ENCODE results near the gene PACS2. TPM values are rescaled to one million over a fixed set of nuclear protein-coding genes. Genes with fewer than 3 reads are reported as not detected.
A peak's percentile ranks its signal among the peaks of the same experiment; 100 is the strongest.

The PACS2 gene
- total RNA-seq, 1 experiment from 2014 or later = 28.2 TPM

- no peak for DNase-seq (ENCODE audit: low read depth)
Observed at GRCh38 chr14:105408592-105408991, 94.0 kb downstream of the PACS2 start.

- no peak for DNase-seq (ENCODE audit: low read depth)
Observed at GRCh38 chr14:105409364-105409763, 94.8 kb downstream of the PACS2 start.

- DNase-seq (ENCODE audit: low read depth) = no peak
Observed at GRCh38 chr14:105410642-105411016, 96.1 kb downstream of the PACS2 start.

- DNase-seq (ENCODE audit: low read depth) = peak; percentile 74
Observed at GRCh38 chr14:105411017-105411941, 96.7 kb downstream of the PACS2 start.

DNA sequence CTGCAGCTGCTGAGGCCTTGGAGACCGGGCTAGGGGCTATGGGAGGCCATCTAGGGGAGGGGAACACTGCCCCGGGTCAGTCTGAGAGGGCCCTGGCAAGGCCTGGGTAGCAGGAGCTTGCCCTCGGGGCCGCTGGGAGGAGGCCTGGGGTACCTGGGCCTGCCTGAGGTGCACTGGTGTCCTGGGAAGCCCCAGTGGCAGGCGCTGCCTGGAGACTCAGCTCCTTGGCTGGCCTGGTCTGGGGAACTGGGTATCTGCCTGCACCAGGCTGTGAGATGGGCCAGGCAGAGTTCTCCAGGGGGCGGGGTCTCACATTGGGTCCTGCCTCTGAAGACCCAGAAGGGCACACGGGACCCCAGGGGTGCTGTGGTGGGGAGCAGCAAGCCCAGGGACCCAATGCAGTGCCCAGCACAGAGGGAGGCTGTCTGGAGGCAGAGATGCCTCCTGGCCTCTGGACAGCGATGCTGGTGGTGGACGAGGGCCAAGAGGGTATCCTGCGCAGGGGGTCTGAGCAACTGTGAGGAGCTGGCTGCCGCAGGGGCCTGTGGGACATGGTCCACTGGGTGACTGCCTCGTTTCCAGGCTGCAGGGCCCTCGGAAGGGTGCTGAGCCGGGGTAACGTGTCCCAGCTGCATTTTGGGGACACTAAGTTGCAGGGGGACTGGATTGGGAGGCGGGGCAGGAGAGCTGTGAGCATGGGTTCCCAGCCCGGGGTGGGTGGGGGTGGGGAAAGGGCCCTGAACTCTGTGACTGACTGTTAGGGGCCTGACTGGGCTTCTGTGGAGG, 97.6 kb downstream of the PACS2 start:
- no peak for DNase-seq (ENCODE audit: low read depth)

DNA sequence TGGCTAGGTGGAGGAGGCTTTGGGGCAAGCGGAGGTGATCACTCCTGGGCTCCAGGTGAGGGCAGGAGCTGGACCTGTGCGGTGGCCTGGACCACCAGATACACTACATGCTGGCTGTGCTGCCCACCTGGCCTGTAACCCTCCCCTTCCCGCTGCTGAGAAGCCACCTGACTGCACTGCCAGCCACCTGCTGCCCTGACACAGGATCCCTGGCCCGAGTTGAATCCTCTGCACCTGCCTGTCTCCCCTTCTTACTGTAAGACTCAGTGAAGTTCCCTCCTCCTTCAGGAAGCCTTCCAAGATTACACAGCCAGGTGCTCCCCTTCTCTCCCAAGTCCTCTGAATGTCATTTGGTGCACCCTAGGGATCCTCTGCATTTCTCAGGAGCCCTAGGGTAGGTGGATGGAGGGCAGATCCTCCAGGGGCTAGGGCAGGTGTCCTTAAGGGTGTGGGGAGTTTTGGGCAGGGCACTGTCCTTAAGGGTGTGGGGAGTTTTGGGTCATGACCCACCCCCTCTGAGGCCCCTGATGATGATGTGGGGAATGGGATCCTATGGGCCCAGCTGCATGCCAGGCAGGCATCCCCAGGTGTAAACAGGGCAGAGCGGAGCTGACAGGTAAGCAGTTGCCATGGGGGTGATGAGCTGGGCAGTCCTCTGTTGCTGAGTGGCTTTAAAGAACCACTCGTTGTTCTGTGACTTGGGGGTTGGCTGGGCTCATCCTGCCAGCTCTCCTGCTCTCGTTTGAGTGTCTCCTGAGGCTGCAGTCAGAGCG, 98.4 kb downstream of the PACS2 start:
- DNase-seq (ENCODE audit: low read depth) = no peak

DNA sequence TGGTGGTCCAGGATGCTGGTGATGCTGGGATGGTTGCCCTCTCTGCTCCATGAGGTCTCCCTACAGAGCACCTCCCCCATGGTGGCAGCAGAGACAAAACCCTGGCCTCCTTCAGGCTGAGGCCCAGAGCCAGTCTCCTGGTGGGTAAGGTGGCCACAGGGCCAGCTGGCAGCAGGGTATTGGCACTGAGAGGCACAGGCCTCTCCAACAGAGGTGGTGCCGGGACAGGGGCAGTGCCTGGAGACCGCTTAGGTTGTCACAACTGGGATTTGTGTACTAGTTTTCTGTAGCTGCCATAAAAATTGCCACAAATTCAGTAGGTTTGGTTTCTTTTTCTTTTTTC, 99.0 kb downstream of the PACS2 start:
- no peak for DNase-seq (ENCODE audit: low read depth)

GRCh38 chr14:105414456-105415371, 100.2 kb downstream of the PACS2 start:
- peak; percentile 81 for DNase-seq (ENCODE audit: low read depth)

DNA sequence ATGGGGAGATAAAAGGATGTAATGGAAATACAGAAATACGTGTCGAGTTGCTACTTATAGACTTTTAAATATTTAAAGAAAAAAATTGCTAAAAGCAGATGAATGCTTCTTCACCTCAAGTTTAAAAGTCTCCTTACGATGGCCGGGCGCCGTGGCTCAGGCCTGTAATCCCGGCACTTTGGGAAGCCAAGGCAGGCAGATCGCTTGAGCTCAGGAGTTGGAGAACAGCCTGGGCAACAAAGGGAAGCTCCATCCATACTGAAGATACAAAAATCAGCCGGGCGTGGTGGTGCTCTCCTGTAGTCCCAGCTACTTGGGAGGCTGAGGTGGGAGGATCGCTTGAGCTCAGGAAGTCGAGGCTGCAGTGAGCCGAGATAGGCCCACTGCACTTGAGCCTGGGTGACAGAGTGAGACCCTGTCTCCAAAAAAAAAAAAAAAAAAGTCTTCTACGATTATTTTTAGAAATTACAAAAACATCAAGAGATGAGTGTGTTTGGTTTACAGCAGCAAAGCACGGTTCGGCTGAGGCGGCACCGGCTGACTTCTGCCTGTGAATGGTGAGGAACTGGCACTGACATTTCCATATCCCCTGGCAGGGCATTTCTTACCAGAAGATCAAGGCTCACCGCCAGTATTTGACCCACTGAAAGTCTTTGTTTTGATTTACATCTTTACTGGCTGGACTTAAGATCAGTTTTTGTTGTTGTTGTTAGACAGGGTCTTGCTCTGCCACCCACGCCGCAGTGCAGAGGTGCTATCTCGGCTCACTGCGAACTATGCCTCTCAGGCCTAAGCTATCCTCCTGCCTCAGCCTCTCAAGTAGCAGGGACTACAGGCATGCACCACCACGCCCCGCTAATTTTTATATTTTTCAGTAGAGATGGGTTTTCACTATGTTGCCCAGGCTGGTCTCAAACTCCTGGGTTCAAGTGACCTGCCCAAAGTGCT, 101.2 kb downstream of the PACS2 start:
- no peak for DNase-seq (ENCODE audit: low read depth)

- DNase-seq (ENCODE audit: low read depth) = no peak
Observed at GRCh38 chr14:105416671-105417070, 102.1 kb downstream of the PACS2 start.

GRCh38 chr14:105417690-105418121, 103.2 kb downstream of the PACS2 start:
- no peak for DNase-seq (ENCODE audit: low read depth)

GRCh38 chr14:105418269-105419194, 104.0 kb downstream of the PACS2 start:
- no peak for DNase-seq (ENCODE audit: low read depth)

DNA sequence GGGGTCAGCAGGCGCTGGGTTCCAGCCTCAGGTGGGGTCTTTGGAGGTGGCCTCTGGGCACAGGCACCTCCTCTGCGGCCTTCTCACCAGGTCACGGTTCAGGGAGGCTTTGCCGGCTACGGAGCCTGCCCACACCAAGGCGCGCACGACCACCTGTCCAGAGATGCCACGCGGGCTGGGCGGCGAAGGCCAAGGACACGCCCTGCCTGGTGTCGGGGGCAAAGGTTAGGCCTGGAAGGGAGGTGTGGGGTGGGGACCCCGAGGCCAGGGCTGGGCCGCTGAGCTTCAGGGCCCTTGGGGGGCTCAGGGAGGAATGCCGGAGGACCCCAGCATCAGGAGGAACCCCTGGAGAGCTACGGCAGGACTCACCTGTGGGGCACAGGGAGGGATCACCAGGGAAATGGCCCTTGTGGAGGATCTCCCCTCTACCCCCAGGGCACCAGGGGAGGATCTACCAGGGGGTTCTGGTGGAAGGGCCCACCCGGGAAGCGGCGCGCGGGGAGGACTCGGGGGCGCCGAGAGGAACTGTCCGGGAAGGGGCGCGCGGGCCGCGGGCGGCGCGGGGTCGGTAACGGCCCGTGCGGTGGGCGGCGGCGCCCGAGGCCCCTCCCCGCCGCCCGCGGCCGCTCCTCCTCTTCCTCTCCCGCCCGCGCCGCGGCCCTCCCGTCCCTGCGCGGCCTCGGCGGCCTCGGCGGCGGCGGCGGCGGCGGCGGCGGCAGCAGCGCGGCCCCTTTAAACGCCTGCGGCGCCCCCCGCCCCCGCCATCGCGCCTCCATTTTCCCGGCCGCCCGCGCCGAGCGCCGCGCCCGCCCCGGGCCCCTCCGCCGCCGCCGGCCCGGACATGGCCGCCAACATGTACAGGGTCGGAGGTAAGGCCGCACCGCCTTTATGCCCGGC, 104.9 kb downstream of the PACS2 start, which contains the start of gene MTA1:
Gene MTA1, plus strand, starts transcription at position 633 of the 897 bp plus-strand sequence. Its CDS starts 209 bp downstream, at position 842.
- peak; percentile 72 for DNase-seq (ENCODE audit: low read depth)

DNA sequence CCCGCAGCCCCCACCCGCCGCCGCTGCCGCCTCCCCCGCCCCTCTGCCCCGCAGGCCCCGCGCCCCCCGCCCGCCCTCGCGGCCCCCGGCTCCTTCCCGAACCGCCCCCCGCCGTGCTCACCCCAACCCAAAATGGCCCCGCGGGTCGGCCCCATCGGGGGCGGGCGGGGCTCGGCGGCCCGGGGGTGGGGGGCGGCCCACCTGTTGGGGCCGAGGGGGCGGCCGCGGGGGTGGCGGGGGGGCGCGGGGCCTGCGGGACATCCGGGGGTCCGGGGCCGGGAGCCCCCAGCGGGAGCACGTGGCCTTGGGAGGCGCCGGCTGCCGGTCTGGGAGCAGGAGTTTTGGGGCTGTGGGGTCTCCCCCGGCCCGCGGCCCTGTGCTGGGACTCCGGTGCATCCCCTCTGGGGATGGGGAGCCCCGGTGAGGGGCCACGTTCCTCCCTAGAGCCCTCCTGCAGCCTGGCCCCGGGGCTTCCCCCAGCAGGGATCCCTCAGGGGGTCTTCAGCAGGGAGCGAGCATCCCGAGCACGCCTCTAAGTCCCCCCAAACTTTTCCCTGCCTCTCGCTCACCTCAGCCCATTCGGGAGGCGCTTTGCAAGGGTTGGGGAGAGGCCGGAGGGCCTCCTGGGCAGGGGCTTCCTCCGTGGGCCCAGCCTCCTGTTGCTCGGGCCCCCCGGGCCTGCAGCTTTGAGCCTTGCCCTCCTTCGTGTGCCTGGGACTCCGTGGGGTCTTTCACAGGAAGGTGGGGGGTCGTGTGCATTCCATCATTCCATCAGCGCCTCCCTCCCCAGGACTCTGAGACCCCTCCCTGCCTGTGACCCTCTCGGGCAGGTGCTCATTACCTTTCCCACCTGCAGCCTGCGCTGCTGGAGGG, 105.8 kb downstream of the PACS2 start:
- DNase-seq (ENCODE audit: low read depth) = no peak

DNA sequence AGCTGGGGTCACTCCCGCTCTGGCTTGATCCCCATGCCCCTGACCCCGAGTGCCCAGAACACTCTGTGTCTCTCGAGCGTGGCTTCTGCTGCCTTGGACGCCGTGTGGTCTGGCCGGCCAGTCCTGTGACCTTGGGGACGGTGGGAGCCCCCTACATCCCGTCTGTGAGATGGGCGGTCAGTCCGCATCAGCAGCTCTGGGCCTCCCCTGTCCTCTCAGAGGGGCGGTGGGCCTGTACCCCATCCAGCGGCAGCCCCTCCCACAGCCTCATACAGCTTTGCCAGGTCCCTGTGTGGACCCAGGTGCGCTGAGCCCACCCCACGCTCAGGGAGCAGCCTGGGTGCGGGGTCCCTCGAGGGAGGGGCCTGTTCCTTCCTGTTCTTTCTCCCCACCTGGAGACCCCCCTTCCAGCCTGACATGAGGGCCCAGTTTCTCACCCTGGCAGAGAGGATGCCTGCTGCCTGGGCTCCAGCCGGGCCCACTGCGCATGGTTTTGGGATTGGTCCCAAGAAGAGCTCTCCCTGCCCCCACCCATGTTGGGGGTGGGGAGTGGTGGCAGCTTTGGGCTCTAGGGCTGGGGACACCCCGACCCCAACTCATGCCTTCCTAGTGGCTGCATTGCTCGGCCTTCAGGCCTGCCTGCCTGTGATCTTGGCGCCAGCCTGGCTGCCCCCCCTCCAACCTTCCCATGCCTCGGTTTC, 106.6 kb downstream of the PACS2 start:
- no peak for DNase-seq (ENCODE audit: low read depth)

All from Daoy (cell line).